ENCODE results near the gene KCTD3. TPM values are rescaled to one million over a fixed set of nuclear protein-coding genes. Genes with fewer than 3 reads are reported as not detected.

Gene KCTD3
- total RNA-seq, 1 donor: 48.9 TPM

DNA sequence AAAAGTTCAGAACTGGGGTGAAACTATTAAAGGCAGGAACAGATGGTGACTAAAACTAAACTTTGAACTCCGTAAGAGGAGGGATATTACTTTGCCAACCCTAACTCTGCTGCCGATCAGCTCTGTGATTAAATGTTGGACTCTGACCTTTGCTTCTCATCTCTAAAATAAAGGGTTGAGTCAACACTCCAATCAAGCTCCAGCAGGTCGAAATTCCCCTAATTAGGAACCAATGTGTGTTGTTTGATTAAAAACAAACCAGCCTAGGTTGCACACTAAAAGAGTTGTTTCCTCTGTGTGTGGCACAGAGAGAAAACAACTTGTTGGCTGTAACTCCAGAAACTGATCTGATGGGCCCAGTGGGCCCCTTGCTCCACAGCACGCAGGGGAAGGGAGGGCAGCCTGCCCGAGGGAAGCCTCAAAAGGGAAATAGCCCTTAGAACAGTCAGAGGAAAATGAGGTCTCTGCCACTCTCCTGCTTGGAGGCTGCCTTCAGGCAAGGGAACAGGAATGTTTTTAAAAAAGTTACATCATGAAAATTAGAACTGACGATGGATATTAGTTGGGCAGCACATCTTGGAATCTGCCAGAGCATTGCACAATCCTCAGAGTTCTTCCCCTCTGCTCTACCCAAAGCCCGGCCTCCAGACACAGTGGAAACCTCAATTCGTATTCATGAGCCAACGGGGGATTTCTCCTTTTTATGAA lies 69.3 kb downstream of the KCTD3 start:
- TF ChIP-seq, protein P1, sequence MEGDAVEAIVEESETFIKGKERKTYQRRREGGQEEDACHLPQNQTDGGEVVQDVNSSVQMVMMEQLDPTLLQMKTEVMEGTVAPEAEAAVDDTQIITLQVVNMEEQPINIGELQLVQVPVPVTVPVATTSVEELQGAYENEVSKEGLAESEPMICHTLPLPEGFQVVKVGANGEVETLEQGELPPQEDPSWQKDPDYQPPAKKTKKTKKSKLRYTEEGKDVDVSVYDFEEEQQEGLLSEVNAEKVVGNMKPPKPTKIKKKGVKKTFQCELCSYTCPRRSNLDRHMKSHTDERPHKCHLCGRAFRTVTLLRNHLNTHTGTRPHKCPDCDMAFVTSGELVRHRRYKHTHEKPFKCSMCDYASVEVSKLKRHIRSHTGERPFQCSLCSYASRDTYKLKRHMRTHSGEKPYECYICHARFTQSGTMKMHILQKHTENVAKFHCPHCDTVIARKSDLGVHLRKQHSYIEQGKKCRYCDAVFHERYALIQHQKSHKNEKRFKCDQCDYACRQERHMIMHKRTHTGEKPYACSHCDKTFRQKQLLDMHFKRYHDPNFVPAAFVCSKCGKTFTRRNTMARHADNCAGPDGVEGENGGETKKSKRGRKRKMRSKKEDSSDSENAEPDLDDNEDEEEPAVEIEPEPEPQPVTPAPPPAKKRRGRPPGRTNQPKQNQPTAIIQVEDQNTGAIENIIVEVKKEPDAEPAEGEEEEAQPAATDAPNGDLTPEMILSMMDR (IDR thresholded peaks at IDR 0.05; ENCODE audit: extremely low read depth, low read depth, low read length): no peak
- Histone ChIP-seq H3K4me2 (ENCODE audit: insufficient read depth, low read length) (peak overlapping the region; percentile 85), H3K9me3 (ENCODE audit: low read depth, low read length) (no peaks in the 10 kb centered on the region), H3K79me2 (ENCODE audit: insufficient read depth, low read length) (no peaks in the 10 kb centered on the region), H3K4me1 (ENCODE audit: insufficient read depth, low read length) (peaks cover 18% of the 10 kb centered on the region), H3K36me3 (ENCODE audit: insufficient read depth, low read length) (no peaks in the 10 kb centered on the region), H4K20me1 (ENCODE audit: insufficient read depth, low read length) (no peaks in the 10 kb centered on the region), H3K4me3 (ENCODE audit: insufficient read depth, low read length) (peak overlapping the region; percentile 63), H3K27me3 (ENCODE audit: insufficient read depth, low read length) (no peaks in the 10 kb centered on the region), H3K27ac (ENCODE audit: low read depth, low read length) (peak overlapping the region; percentile 86), H2AFZ (ENCODE audit: low read length) (peak overlapping the region; percentile 95)
- peak; percentile 79 for DNase-seq (ENCODE audit: insufficient read length, low spot score, missing footprints)

DNA sequence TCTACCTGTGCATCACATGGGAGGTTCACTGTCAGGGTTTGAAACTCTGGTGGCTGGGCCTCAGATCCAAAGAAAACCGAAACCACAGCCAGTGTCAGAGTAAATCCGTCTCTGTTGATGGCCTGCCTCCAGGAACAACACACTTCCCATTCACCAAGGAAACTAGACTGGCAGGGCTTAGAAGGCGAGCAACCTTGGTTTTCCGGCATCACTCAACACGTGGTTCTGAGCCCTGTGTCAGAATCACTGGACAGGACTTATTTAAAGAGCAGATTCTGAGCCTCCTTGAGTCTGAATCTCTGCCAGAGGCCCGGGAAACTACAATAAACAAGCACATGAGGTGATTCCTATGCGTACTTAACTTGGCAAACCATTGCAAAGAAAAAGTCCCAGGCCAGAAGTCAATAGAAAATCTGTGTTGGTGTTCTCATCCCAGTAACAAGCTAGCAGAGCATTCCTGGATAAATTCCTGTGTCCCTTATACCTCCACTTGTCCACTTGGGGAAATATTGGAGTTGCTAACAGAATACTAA lies 70.0 kb downstream of the KCTD3 start:
- no peaks in the 10 kb centered on the region for H4K20me1 ChIP-seq (ENCODE audit: insufficient read depth, low read length)
- DNase-seq (ENCODE audit: insufficient read length, low spot score, missing footprints): peak; percentile 93
- H3K79me2 ChIP-seq (ENCODE audit: insufficient read depth, low read length): no peaks in the 10 kb centered on the region
- H3K27ac ChIP-seq (ENCODE audit: low read depth, low read length): peak overlapping the region; percentile 86
- no peaks in the 10 kb centered on the region for H3K36me3 ChIP-seq (ENCODE audit: insufficient read depth, low read length)
- H3K9me3 ChIP-seq (ENCODE audit: low read depth, low read length): no peaks in the 10 kb centered on the region
- peak overlapping the region; percentile 85 for H3K4me2 ChIP-seq (ENCODE audit: insufficient read depth, low read length)
- H3K27me3 ChIP-seq (ENCODE audit: insufficient read depth, low read length): no peaks in the 10 kb centered on the region
- TF ChIP-seq, protein P1 (IDR thresholded peaks at IDR 0.05; ENCODE audit: extremely low read depth, low read depth, low read length): no peak
- H3K4me3 ChIP-seq (ENCODE audit: insufficient read depth, low read length): peak overlapping the region; percentile 63
- peak overlapping the region; percentile 95 for H2AFZ ChIP-seq (ENCODE audit: low read length)
- peaks cover 18% of the 10 kb centered on the region for H3K4me1 ChIP-seq (ENCODE audit: insufficient read depth, low read length)

DNA sequence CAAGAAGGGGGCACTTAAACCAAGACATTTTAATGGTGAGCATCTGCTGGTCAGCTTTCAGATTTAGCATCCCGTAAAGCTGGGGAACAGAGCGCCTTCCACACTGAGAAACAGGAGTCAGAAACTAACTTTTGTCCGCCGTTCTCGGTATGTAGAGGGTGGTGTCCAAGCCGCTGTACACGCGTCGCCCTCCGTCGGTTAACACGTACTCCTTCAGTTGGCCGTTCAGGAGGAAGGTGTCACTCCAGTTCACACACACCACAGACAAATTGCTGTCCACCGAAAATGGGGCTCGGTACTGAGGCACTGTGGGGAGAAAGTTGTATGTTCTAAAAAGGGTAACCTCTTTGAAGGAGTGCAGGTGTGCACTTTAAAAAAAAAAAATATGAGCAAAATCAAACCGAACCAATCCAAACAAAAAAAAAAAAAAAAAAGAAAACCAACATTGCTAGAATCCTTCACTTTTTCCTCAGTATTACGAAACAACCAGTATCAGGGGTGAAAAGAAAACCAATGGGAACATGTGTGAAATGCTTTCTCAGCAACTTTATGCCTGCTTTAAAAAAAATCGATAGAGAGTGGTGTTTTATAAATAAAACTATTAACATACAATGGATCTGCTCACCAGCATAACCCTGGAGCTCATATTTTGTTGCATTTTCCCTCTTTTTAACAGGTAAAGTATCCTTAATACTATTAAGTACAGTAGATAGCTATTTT lies 73.5 kb downstream of the KCTD3 start:
- no peak overlapping the region for H3K4me2 ChIP-seq (ENCODE audit: insufficient read depth, low read length)
- no peak overlapping the region for H3K4me3 ChIP-seq (ENCODE audit: insufficient read depth, low read length)
- H3K36me3 ChIP-seq (ENCODE audit: insufficient read depth, low read length): no peaks in the 10 kb centered on the region
- H2AFZ ChIP-seq (ENCODE audit: low read length): no peak overlapping the region
- DNase-seq (ENCODE audit: insufficient read length, low spot score, missing footprints): no peak
- no peaks in the 10 kb centered on the region for H3K79me2 ChIP-seq (ENCODE audit: insufficient read depth, low read length)
- no peaks in the 10 kb centered on the region for H3K9me3 ChIP-seq (ENCODE audit: low read depth, low read length)
- peaks cover 18% of the 10 kb centered on the region for H3K4me1 ChIP-seq (ENCODE audit: insufficient read depth, low read length)
- no peaks in the 10 kb centered on the region for H4K20me1 ChIP-seq (ENCODE audit: insufficient read depth, low read length)
- H3K27ac ChIP-seq (ENCODE audit: low read depth, low read length): no peak overlapping the region
- H3K27me3 ChIP-seq (ENCODE audit: insufficient read depth, low read length): no peaks in the 10 kb centered on the region
- TF ChIP-seq, protein P1 (IDR thresholded peaks at IDR 0.05; ENCODE audit: extremely low read depth, low read depth, low read length): no peak
